Body of pancreas (tissue), 4 donors: ENCODE data around the gene ADAM10. TPM values are rescaled to one million over a fixed set of nuclear protein-coding genes. Genes with fewer than 3 reads are reported as not detected.
A peak's percentile ranks its signal among the peaks of the same experiment; 100 is the strongest.
"Not testable (repeated sequence)": the region's sequence is repeated elsewhere in the genome, so short reads cannot be mapped to it uniquely, and the experiment has no call there.

Experiments used
- ATAC-seq: fragments of 150-250 bp; one replicate; pipeline ENCODE4 v1.9.1; 2016
- DNase-seq, 4 donors: peaks; one replicate each; pipeline ENCODE4 v3.0.0-alpha.2; 2019
- H3K27ac ChIP-seq, 4 donors: fragments of 200-600 bp; sonication (generic); 1 replicate in 3 of 4; 2 replicates in 1 of 4; pipeline versions ENCODE4 v1.5.1 to v1.6.1; 2016 to 2019; ENCODE audit warnings: mild to moderate bottlenecking in 1 of 4, mixed read lengths in 1 of 4, moderate library complexity in 1 of 4
- H3K27me3 ChIP-seq, 2 donors: fragments of 200-600 bp; sonication (generic); one replicate each; pipeline ENCODE4 v1.6.0; 2016; ENCODE audit warnings: mild to moderate bottlenecking in 1 of 2
- H3K36me3 ChIP-seq, 2 donors: fragments of 200-600 bp; sonication (generic); replicated peaks in 1 of 2; 2 replicates each; pipeline ENCODE4 v1.5.1; 2016; ENCODE audit warnings: low read depth in 2 of 2; ENCODE audit not compliant: insufficient read depth in 1 of 2
- H3K4me1 ChIP-seq: fragments of 200-600 bp; sonication (generic); one replicate; pipeline ENCODE4 v1.6.0; 2016
- H3K4me3 ChIP-seq, 2 donors: fragments of 200-600 bp; sonication (generic); 1 replicate in 1 of 2; 2 replicates in 1 of 2; pipeline ENCODE4 v1.5.1; 2016 to 2019
- H3K9me3 ChIP-seq, 3 donors: fragments of 200-600 bp; sonication (generic); 1 replicate in 2 of 3; 2 replicates in 1 of 3; pipeline ENCODE4 v1.5.1; 2016
- POLR2A ChIP-seq, 3 donors: fragments of 450-650 bp; IDR thresholded peaks; one replicate each; pipeline ENCODE4 v1.6.1; 2016; ENCODE audit warnings: antibody characterized with exemption in 3 of 3, mild to moderate bottlenecking in 2 of 3
- WGBS, 2 donors: methylation state at CpG; one replicate each; pipeline ENCODE4 v1.1.5; 2017; 5-methylcytosine and 5-hydroxymethylcytosine counted together
- intact Hi-C: fragments of 100-400 bp; cut with DNase I; formaldehyde crosslinking; loops from one replicate; pipeline ENCODE4 v1.15.1; 2023
- total RNA-seq, 2 donors: library from RNA; depleted of rRNA; stranded (reverse); fragments of >200 nt; gene quantifications; one replicate each; pipeline ENCODE4 v1.1.0, GENCODE V29; 2016
- TF ChIP-seq, protein P1 (sequence below), 7 experiments: fragments of 450-650 bp in 4 of 7; fragments of 200-600 bp in 3 of 7; sonication (generic) in 3 of 7; IDR thresholded peaks; one replicate each; pipeline ENCODE4 v1.5.1; 2016 to 2019; ENCODE audit warnings: antibody characterized with exemption in 7 of 7

The ADAM10 gene
- total RNA-seq, 2 donors from 2014 or later = 29.1 to 35.6 TPM

- WGBS, 2 donors = 95 to 96% methylated on average over 3 of the region's 3 CpGs
- no peak overlapping the region for H3K4me3 ChIP-seq
- DNase-seq (no peak), ATAC-seq (no peak)
- peaks cover 22% of the 10 kb centered on the region for H3K4me1 ChIP-seq
- peak overlapping the region in 1 of 4 donors; percentile 82 for H3K27ac ChIP-seq
- H3K9me3 ChIP-seq = no peaks in the 10 kb centered on the region
- peaks cover 0 to 5% of the 10 kb centered on the region in 2 donors for H3K36me3 ChIP-seq
- no peak for TF ChIP-seq POLR2A (IDR thresholded peaks at IDR 0.05)
- intact Hi-C loops = no loop called here
- H3K27me3 ChIP-seq = no peaks in the 10 kb centered on the region
Observed at GRCh38 chr15:58605931-58606530, 143.5 kb downstream of the ADAM10 start.

DNA sequence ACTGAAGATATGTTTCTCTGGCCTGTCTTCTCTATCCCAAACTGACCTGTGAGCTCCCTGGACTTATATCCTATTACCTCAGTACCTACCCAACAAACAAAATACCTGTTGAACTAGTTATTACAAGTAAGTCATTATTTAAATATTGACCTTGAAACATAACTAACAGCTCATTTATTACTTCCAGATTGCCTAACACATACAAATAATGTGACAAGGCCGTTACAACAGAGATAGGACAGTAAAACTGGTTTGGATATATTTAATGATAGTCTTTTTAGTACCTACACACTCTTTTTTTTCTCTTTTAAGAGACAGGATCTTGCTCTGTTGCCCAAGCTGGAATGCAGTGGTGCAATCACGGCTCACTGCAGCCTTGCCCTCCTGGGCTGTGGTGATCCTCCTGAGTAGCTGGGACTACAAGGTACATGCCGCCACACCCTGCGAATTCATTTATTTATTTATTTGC, 145.0 kb downstream of the ADAM10 start:
- TF ChIP-seq POLR2A (IDR thresholded peaks at IDR 0.05) = peak in 1 of 3 donors; percentile 16
- TF ChIP-seq, protein P1, sequence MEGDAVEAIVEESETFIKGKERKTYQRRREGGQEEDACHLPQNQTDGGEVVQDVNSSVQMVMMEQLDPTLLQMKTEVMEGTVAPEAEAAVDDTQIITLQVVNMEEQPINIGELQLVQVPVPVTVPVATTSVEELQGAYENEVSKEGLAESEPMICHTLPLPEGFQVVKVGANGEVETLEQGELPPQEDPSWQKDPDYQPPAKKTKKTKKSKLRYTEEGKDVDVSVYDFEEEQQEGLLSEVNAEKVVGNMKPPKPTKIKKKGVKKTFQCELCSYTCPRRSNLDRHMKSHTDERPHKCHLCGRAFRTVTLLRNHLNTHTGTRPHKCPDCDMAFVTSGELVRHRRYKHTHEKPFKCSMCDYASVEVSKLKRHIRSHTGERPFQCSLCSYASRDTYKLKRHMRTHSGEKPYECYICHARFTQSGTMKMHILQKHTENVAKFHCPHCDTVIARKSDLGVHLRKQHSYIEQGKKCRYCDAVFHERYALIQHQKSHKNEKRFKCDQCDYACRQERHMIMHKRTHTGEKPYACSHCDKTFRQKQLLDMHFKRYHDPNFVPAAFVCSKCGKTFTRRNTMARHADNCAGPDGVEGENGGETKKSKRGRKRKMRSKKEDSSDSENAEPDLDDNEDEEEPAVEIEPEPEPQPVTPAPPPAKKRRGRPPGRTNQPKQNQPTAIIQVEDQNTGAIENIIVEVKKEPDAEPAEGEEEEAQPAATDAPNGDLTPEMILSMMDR (IDR thresholded peaks at IDR 0.05) = no peak
- Histone ChIP-seq H3K4me1 (peaks cover 22% of the 10 kb centered on the region), H3K9me3 (no peaks in the 10 kb centered on the region), H3K27me3 (no peaks in the 10 kb centered on the region), H3K4me3 (no peak overlapping the region), H3K36me3 (no peaks in the 10 kb centered on the region), H3K27ac (peak overlapping the region in 3 of 4 donors; percentile 73 to 82 (median 75))
- intact Hi-C loops = no loop called here
- whole genome bisulfite sequencing, 2 donors = 47 to 49% methylated on average over 4 of the region's 4 CpGs
- DNase-seq = peak; percentile 22 to 39 (median 33)
- ATAC-seq = peak; percentile 94

DNA sequence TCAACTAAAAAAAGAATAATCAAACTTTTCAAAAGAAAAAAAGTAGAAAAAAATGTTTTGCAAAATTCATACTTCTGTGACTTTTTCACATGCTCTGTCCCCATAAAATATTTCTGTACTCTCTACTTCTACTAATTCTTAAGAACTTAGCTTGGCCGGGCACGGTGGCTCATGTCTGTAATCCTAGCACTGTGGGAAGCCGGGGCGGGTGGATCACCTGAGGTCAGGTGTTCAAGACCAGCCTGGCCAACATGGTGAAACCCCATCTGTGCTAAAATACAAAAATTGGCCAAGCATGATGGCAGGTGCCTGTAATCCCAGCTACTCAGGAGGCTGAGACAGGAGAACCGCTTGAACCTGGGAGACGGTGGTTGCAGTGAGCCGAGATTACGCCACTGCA, 145.6 kb downstream of the ADAM10 start:
- 79 to 83% methylated on average over 8 of the region's 8 CpGs for WGBS, 2 donors
- not testable (repeated sequence) for ATAC-seq

DNA sequence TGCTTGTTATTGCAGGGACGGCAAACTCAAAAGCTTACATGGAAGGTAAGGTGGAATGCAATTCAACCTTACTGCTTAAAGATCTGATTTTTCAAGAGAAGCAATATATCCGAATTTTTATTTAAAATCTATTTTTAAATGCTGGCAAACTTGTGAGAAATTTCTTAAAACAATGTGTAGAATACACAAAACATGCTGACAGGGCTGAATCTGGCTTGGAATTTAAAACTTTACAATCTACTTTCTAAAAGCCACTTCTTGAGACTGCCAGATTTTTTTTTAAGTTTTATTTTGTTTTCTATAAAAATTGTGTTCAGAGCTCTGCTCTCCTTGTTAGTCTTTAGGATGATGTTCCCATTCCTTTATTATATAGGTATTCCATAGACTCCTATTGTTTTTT, 146.7 kb downstream of the ADAM10 start:
- Histone ChIP-seq H3K27me3 (no peaks in the 10 kb centered on the region), H3K9me3 (no peaks in the 10 kb centered on the region), H3K4me1 (peaks cover 22% of the 10 kb centered on the region), H3K27ac (no peak overlapping the region), H3K36me3 (no peaks in the 10 kb centered on the region), H3K4me3 (no peak overlapping the region)
- intact Hi-C loops = no loop called here
- TF ChIP-seq POLR2A (IDR thresholded peaks at IDR 0.05) = no peak
- TF ChIP-seq, protein P1 (IDR thresholded peaks at IDR 0.05) = no peak
- WGBS, 2 donors = 65 to 68% methylated on average over 2 of the region's 2 CpGs
- no peak for DNase-seq
- ATAC-seq = no peak

More for the DNA sequence above, 145.6 kb downstream of the ADAM10 start:
- peaks cover 22% of the 10 kb centered on the region for H3K4me1 ChIP-seq
- H3K36me3 ChIP-seq, DNase-seq, H3K4me3 ChIP-seq, H3K27me3 ChIP-seq, H3K9me3 ChIP-seq, intact Hi-C loops: not testable (repeated sequence)
- H3K27ac ChIP-seq = peak overlapping the region in 3 of 4 donors; percentile 73 to 82 (median 75)

GRCh38 chr15:58598829-58599210, 150.7 kb downstream of the ADAM10 start:
- intact Hi-C loops = no loop called here
- Histone ChIP-seq H3K27me3 (no peaks in the 10 kb centered on the region), H3K27ac (no peak overlapping the region), H3K4me3 (no peak overlapping the region), H3K9me3 (no peaks in the 10 kb centered on the region), H3K36me3 (peaks cover 0 to 2% of the 10 kb centered on the region in 2 donors), H3K4me1 (peaks cover 6% of the 10 kb centered on the region)
- DNase-seq (no peak), ATAC-seq (no peak)
- WGBS, 2 donors = 90 to 94% methylated on average over 4 of the region's 4 CpGs
- TF ChIP-seq, protein P1 (IDR thresholded peaks at IDR 0.05) = no peak
- TF ChIP-seq POLR2A (IDR thresholded peaks at IDR 0.05) = no peak
